ENCODE data around the gene CNTNAP4. TPM values are rescaled to one million over a fixed set of nuclear protein-coding genes. Genes with fewer than 3 reads are reported as not detected.

CNTNAP4 gene
- total RNA-seq, 1 donor from 2014 or later, result not detected

GRCh38 chr16:76443973-76444372 is 166.8 kb downstream of the CNTNAP4 start:
- DNase-seq (ENCODE audit: low spot score), result no peak
- Mint-ChIP-seq H3K36me3 (ENCODE audit: low read depth) (no peaks in the 10 kb centered on the region), H3K27ac (ENCODE audit: unreplicated experiment) (no peak overlapping the region), H3K4me3 (ENCODE audit: unreplicated experiment) (no peak overlapping the region), H3K27me3 (ENCODE audit: low read depth) (peaks cover 4% of the 10 kb centered on the region), H3K9me3 (ENCODE audit: low read depth) (no peaks in the 10 kb centered on the region), H3K4me1 (ENCODE audit: low read depth) (no peaks in the 10 kb centered on the region)
- TF ChIP-seq, protein P1, sequence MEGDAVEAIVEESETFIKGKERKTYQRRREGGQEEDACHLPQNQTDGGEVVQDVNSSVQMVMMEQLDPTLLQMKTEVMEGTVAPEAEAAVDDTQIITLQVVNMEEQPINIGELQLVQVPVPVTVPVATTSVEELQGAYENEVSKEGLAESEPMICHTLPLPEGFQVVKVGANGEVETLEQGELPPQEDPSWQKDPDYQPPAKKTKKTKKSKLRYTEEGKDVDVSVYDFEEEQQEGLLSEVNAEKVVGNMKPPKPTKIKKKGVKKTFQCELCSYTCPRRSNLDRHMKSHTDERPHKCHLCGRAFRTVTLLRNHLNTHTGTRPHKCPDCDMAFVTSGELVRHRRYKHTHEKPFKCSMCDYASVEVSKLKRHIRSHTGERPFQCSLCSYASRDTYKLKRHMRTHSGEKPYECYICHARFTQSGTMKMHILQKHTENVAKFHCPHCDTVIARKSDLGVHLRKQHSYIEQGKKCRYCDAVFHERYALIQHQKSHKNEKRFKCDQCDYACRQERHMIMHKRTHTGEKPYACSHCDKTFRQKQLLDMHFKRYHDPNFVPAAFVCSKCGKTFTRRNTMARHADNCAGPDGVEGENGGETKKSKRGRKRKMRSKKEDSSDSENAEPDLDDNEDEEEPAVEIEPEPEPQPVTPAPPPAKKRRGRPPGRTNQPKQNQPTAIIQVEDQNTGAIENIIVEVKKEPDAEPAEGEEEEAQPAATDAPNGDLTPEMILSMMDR (IDR thresholded peaks at IDR 0.05), result no peak

GRCh38 chr16:76444832-76445231 is 167.6 kb downstream of the CNTNAP4 start:
- no peak overlapping the region for H3K4me3 Mint-ChIP-seq (ENCODE audit: unreplicated experiment)
- DNase-seq (ENCODE audit: low spot score), result no peak
- TF ChIP-seq, protein P1 (IDR thresholded peaks at IDR 0.05), result no peak
- H3K4me1 Mint-ChIP-seq (ENCODE audit: low read depth), result no peaks in the 10 kb centered on the region
- no peaks in the 10 kb centered on the region for H3K36me3 Mint-ChIP-seq (ENCODE audit: low read depth)
- H3K27me3 Mint-ChIP-seq (ENCODE audit: low read depth), result peaks cover 4% of the 10 kb centered on the region
- no peaks in the 10 kb centered on the region for H3K9me3 Mint-ChIP-seq (ENCODE audit: low read depth)
- H3K27ac Mint-ChIP-seq (ENCODE audit: unreplicated experiment), result no peak overlapping the region

GRCh38 chr16:76445815-76446214 is 168.6 kb downstream of the CNTNAP4 start:
- DNase-seq (ENCODE audit: low spot score), result no peak
- TF ChIP-seq, protein P1 (IDR thresholded peaks at IDR 0.05), result no peak
- Mint-ChIP-seq H3K4me1 (ENCODE audit: low read depth) (no peaks in the 10 kb centered on the region), H3K27me3 (ENCODE audit: low read depth) (peaks cover 4% of the 10 kb centered on the region), H3K9me3 (ENCODE audit: low read depth) (no peaks in the 10 kb centered on the region), H3K27ac (ENCODE audit: unreplicated experiment) (no peak overlapping the region), H3K4me3 (ENCODE audit: unreplicated experiment) (no peak overlapping the region), H3K36me3 (ENCODE audit: low read depth) (no peaks in the 10 kb centered on the region)

DNA sequence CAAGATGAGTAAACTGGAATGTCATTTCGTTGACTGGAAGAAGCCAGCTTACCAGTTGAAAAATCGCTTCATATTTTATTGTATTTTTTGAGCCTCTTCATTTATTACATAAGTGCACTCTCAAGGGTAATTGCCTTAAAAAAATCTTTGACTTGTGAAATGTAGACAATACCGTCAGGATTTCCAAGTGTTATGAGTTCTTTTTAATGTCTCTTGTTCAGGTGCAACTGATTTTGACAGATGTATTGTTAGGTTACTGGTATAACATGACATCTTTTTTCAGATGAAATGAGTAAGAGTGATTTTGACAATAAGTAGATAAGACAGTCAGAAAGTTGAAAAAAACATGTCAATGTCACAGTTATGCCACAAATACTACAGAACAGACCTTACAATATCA is 169.1 kb downstream of the CNTNAP4 start:
- DNase-seq (ENCODE audit: low spot score), result no peak
- Mint-ChIP-seq H3K4me1 (ENCODE audit: low read depth) (no peaks in the 10 kb centered on the region), H3K27ac (ENCODE audit: unreplicated experiment) (no peak overlapping the region), H3K36me3 (ENCODE audit: low read depth) (no peaks in the 10 kb centered on the region), H3K27me3 (ENCODE audit: low read depth) (peaks cover 3% of the 10 kb centered on the region), H3K4me3 (ENCODE audit: unreplicated experiment) (no peak overlapping the region), H3K9me3 (ENCODE audit: low read depth) (no peaks in the 10 kb centered on the region)
- TF ChIP-seq, protein P1 (IDR thresholded peaks at IDR 0.05), result no peak

DNA sequence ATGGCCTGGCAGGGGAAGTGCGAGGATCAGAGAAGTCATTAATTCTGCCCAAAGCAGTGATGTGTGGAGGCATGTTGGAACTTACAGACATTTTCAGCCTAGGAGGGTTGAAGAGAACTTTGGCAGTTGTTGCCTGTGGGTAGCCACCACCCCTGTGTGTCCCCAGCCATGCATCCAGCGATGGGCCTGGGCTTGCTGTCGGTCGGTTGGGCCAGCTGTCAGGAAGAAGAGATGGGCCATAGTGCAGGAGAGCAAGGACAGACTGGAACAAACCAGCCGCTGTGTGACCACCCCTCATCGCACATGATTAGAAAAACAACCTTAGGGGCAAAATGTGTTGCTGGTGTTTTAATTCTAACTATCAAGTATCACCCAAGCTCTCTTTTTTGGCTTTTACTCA is 173.7 kb downstream of the CNTNAP4 start:
- no peak overlapping the region for H3K4me3 Mint-ChIP-seq (ENCODE audit: unreplicated experiment)
- DNase-seq (ENCODE audit: low spot score), result no peak
- no peaks in the 10 kb centered on the region for H3K9me3 Mint-ChIP-seq (ENCODE audit: low read depth)
- H3K4me1 Mint-ChIP-seq (ENCODE audit: low read depth), result no peaks in the 10 kb centered on the region
- H3K36me3 Mint-ChIP-seq (ENCODE audit: low read depth), result no peaks in the 10 kb centered on the region
- no peaks in the 10 kb centered on the region for H3K27me3 Mint-ChIP-seq (ENCODE audit: low read depth)
- H3K27ac Mint-ChIP-seq (ENCODE audit: unreplicated experiment), result no peak overlapping the region
- TF ChIP-seq, protein P1 (IDR thresholded peaks at IDR 0.05), result no peak

All from chondrocyte (in vitro differentiated cells).